Measurements from ENCODE around the gene UNC13C. TPM values are rescaled to one million over a fixed set of nuclear protein-coding genes. Genes with fewer than 3 reads are reported as not detected.

UNC13C gene
- total and polyA plus RNA-seq, 2 donors (not counting 3 experiments of a cell fraction or from before 2014, with no cell fraction given) = not detected

- Histone ChIP-seq H3K9me3 (replicated peaks; ENCODE audit: control insufficient read depth, insufficient read depth, low read length) (no peaks in the 10 kb centered on the region), H3K9ac (replicated peaks; ENCODE audit: extremely low read depth, insufficient read depth, low read length) (no peak overlapping the region), H3K4me2 (ENCODE audit: insufficient read depth, low read length) (no peak overlapping the region), H3K79me2 (ENCODE audit: control insufficient read depth, insufficient read depth, low read length) (no peaks in the 10 kb centered on the region), H3K36me3 (ENCODE audit: control insufficient read depth in 2 of 2, extremely low read depth in 1 of 2, insufficient read depth in 2 of 2, low read length in 2 of 2) (no peaks in the 10 kb centered on the region), H3K27me3 (ENCODE audit: control insufficient read depth in 2 of 2, insufficient read depth in 2 of 2, low read length in 2 of 2) (no peaks in the 10 kb centered on the region), H2AFZ (ENCODE audit: low read depth, low read length) (no peak overlapping the region), H4K20me1 (replicated peaks; ENCODE audit: control insufficient read depth, extremely low read depth, insufficient read depth, low read length) (no peaks in the 10 kb centered on the region), H3K27ac (ENCODE audit: insufficient read depth, low read depth, low read length) (no peak overlapping the region), H3K9me1 (replicated peaks; ENCODE audit: control insufficient read depth, extremely low read depth, insufficient read depth, low read length) (no peaks in the 10 kb centered on the region), H3K4me3 (replicated peaks in 1 of 3; ENCODE audit: insufficient read depth in 1 of 3, low read depth in 1 of 3, low read length in 3 of 3) (no peak overlapping the region), H3K4me1 (ENCODE audit: control insufficient read depth, extremely low read depth, insufficient read depth, low read length) (no peaks in the 10 kb centered on the region)
- dilution Hi-C loops (cut with MboI; ENCODE audit: extremely low pct_ligation_motif_present, low sequenced_read_pairs) = no loop called here
- ChIA-PET POLR2A (no interaction called here), CTCF (no interaction called here)
- no peak for DNase-seq (ENCODE audit: low read depth, low spot score)
- FAIRE-seq = no peak
- no TSS peak for BruUV-seq (replicated peaks)
- intact Hi-C loops (cut with micrococcal nuclease) = no loop called here
- no peak for TF ChIP-seq CTCF (IDR thresholded peaks at IDR 0.05; ENCODE audit: extremely low read depth in 1 of 2, insufficient read depth in 1 of 2, low read depth in 1 of 2, low read length in 2 of 2)
- no peak for TF ChIP-seq FOS (IDR thresholded peaks at IDR 0.05; ENCODE audit: borderline replicate concordance, insufficient read depth, low read length)
- TF ChIP-seq POLR2A (IDR thresholded peaks at IDR 0.05; ENCODE audit: low read depth, low read length) = no peak
- no peak for TF ChIP-seq POLR2AphosphoS5 (IDR thresholded peaks at IDR 0.05; ENCODE audit: insufficient read depth, low read depth, low read length)
- TF ChIP-seq GATA2 (IDR thresholded peaks at IDR 0.05; ENCODE audit: insufficient read depth, insufficient read length, low read depth, low read length) = no peak
- TF ChIP-seq EZH2 (IDR thresholded peaks at IDR 0.05; ENCODE audit: borderline replicate concordance, low read depth, low read length, severe bottlenecking) = no peak
- no peak for TF ChIP-seq MYC (IDR thresholded peaks at IDR 0.05; ENCODE audit: low read depth, low read length)
- TF ChIP-seq JUN (IDR thresholded peaks at IDR 0.05; ENCODE audit: borderline replicate concordance, insufficient read depth, insufficient read length, low read depth) = no peak
- TF ChIP-seq, protein P1, sequence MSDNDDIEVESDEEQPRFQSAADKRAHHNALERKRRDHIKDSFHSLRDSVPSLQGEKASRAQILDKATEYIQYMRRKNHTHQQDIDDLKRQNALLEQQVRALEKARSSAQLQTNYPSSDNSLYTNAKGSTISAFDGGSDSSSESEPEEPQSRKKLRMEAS (IDR thresholded peaks at IDR 0.05; ENCODE audit: insufficient read depth, insufficient read length) = no peak
Observed at GRCh38 chr15:54322341-54322740, 344.1 kb downstream of the UNC13C start.

All from endothelial cell of umbilical vein (primary cell).